ENCODE measurements around the gene ISOC2.
"Not testable (repeated sequence)": the region's sequence is repeated elsewhere in the genome, so short reads cannot be mapped to it uniquely, and the experiment has no call there.

GRCh38 chr19:55409179-55409578, 52.3 kb downstream of the ISOC2 start:
- TF ChIP-seq CTCF, POLR2A, POLR2AphosphoS5 (IDR thresholded peaks at IDR 0.05): not testable (repeated sequence)
